ENCODE results near the gene PRKCA. TPM values are rescaled to one million over a fixed set of nuclear protein-coding genes. Genes with fewer than 3 reads are reported as not detected.
A peak's percentile ranks its signal among the peaks of the same experiment; 100 is the strongest.

The PRKCA gene
- total RNA-seq, 1 experiment from 2014 or later: 29.5 TPM

DNA sequence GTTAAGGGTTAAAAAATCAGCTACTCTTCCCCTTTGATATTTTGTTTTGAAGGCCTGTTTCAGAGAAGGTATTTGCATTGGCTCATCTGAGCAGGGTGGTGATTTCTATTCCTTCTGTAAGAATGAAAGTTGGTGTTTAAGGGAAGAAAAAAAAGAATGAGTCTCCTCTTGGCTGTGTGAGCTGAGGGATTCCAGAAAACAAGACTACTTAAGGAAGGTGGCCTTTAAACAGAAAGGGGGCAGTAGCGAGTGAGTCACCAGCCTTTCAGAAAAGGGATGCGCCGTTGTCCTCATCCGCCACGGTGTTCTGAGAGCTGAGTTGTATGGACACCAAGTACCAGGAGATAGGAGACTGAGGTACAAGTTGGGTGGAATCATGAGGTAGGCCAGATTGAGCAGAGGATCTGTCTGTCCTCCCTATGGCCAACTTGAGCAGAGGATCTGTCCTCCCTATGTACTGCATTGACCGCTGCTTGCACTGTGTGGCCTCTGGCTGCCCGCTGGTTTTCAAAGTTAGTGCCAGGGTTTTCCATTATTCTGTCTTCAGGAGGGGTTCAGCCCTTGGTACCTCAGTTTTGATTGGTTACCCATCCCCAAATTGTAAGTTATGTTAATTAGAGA, 8.2 kb downstream of the PRKCA start:
- no peak overlapping the region for H3K27ac Mint-ChIP-seq
- peaks cover 12% of the 10 kb centered on the region for H3K36me3 Mint-ChIP-seq
- POLR2A ChIA-PET: no interaction called here
- H3K4me1 Mint-ChIP-seq: peaks cover 35% of the 10 kb centered on the region
- CTCF ChIA-PET: interaction anchor here (0.6 to 2.2 kb wide), 44 partner anchors 9 to 1197 kb away, joined by 3 to 13 read pairs (median 4); no protein-coding TSS in a partner anchor
- DNase-seq (ENCODE audit: low spot score) (peak; percentile 44), ATAC-seq (peak; percentile 91)
- H3K9me3 Mint-ChIP-seq: 0 out of 2 replicates have a peak, but pooled peaks cover 3% of the 10 kb centered on the region
- no peak overlapping the region for H3K4me3 Mint-ChIP-seq
- no peaks in the 10 kb centered on the region for H3K27me3 Mint-ChIP-seq (ENCODE audit: low read depth)
- TF ChIP-seq FOXK1 (CRISPR knock-in tag; IDR thresholded peaks at IDR 0.05) (no peak), ZNF416 (CRISPR knock-in tag; IDR thresholded peaks at IDR 0.05) (no peak), EMX1 (CRISPR knock-in tag; IDR thresholded peaks at IDR 0.05) (no peak)
- TF ChIP-seq, protein P1, sequence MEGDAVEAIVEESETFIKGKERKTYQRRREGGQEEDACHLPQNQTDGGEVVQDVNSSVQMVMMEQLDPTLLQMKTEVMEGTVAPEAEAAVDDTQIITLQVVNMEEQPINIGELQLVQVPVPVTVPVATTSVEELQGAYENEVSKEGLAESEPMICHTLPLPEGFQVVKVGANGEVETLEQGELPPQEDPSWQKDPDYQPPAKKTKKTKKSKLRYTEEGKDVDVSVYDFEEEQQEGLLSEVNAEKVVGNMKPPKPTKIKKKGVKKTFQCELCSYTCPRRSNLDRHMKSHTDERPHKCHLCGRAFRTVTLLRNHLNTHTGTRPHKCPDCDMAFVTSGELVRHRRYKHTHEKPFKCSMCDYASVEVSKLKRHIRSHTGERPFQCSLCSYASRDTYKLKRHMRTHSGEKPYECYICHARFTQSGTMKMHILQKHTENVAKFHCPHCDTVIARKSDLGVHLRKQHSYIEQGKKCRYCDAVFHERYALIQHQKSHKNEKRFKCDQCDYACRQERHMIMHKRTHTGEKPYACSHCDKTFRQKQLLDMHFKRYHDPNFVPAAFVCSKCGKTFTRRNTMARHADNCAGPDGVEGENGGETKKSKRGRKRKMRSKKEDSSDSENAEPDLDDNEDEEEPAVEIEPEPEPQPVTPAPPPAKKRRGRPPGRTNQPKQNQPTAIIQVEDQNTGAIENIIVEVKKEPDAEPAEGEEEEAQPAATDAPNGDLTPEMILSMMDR (IDR thresholded peaks at IDR 0.05): peak; percentile 54; the same call in 1 of the 2 replicates

DNA sequence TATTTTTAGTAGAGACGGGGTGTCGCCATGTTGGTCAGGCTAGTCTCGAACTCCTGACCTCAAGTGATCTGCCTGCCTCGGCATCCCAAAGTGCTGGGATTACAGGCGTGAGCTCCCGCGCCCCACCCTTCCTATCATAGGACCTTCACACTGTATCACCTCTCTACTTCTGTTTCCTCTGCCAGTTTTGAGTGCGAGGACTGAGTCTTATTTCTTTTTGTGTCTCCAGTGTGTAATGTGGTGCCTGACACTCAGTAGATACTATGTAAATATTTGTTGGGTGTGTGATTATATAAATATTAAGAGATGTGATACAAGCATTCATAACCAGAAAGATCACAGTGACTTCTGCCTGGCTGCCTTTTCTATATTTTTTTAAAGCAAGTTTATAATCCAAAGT, 10.5 kb downstream of the PRKCA start:
- no peaks in the 10 kb centered on the region for H3K9me3 Mint-ChIP-seq
- H3K27me3 Mint-ChIP-seq (ENCODE audit: low read depth): no peaks in the 10 kb centered on the region
- ChIA-PET CTCF (no interaction called here), POLR2A (no interaction called here)
- DNase-seq (ENCODE audit: low spot score) (no peak), ATAC-seq (no peak)
- no peak overlapping the region for H3K4me3 Mint-ChIP-seq
- H3K4me1 Mint-ChIP-seq: peaks cover 20% of the 10 kb centered on the region
- H3K27ac Mint-ChIP-seq: no peak overlapping the region
- peaks cover under 1% of the 10 kb centered on the region; the same call in 1 of the 2 replicates for H3K36me3 Mint-ChIP-seq
- TF ChIP-seq, protein P2, sequence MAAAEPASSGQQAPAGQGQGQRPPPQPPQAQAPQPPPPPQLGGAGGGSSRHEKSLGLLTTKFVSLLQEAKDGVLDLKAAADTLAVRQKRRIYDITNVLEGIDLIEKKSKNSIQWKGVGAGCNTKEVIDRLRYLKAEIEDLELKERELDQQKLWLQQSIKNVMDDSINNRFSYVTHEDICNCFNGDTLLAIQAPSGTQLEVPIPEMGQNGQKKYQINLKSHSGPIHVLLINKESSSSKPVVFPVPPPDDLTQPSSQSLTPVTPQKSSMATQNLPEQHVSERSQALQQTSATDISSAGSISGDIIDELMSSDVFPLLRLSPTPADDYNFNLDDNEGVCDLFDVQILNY (CRISPR knock-in tag; IDR thresholded peaks at IDR 0.05): no peak
- TF ChIP-seq ZNF121 (CRISPR knock-in tag; IDR thresholded peaks at IDR 0.05) (no peak), ZNF219 (CRISPR knock-in tag; IDR thresholded peaks at IDR 0.05; ENCODE audit: borderline replicate concordance) (no peak), FOXJ3 (CRISPR knock-in tag; IDR thresholded peaks at IDR 0.05; ENCODE audit: borderline replicate concordance) (no peak), FOXP1 (CRISPR knock-in tag; IDR thresholded peaks at IDR 0.05; ENCODE audit: borderline replicate concordance) (no peak)
- TF ChIP-seq, protein P3, sequence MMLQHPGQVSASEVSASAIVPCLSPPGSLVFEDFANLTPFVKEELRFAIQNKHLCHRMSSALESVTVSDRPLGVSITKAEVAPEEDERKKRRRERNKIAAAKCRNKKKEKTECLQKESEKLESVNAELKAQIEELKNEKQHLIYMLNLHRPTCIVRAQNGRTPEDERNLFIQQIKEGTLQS (CRISPR knock-in tag; conservative IDR thresholded peaks at IDR 0.05): no peak
- TF ChIP-seq, protein P4, sequence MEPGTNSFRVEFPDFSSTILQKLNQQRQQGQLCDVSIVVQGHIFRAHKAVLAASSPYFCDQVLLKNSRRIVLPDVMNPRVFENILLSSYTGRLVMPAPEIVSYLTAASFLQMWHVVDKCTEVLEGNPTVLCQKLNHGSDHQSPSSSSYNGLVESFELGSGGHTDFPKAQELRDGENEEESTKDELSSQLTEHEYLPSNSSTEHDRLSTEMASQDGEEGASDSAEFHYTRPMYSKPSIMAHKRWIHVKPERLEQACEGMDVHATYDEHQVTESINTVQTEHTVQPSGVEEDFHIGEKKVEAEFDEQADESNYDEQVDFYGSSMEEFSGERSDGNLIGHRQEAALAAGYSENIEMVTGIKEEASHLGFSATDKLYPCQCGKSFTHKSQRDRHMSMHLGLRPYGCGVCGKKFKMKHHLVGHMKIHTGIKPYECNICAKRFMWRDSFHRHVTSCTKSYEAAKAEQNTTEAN (CRISPR knock-in tag; IDR thresholded peaks at IDR 0.05): no peak

DNA sequence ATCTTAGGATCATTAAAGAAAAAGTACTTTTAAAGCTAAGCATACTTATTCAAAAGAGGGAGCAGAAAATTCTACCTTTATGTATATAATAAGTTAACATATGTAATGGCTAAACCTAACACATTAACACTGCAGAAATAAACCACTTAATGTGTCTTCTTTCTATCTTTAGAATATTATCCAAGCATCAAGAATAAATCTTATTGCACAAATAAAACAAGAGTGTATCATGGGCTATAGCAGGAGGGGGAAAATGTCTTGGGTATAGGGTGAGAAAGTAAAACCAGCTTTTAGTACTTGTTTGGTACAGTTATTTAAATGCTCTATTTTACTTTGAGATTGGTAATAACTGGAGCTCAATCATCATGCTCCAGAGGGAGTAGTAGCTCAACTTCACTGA, 10.9 kb downstream of the PRKCA start:
- ATAC-seq (no peak), DNase-seq (ENCODE audit: low spot score) (no peak)
- H3K27me3 Mint-ChIP-seq (ENCODE audit: low read depth): no peaks in the 10 kb centered on the region
- H3K9me3 Mint-ChIP-seq: no peaks in the 10 kb centered on the region
- H3K4me1 Mint-ChIP-seq: peaks cover 19% of the 10 kb centered on the region
- no peaks in the 10 kb centered on the region for H3K36me3 Mint-ChIP-seq
- POLR2A ChIA-PET: no interaction called here
- H3K4me3 Mint-ChIP-seq: no peak overlapping the region
- CTCF ChIA-PET: no interaction called here
- no peak overlapping the region for H3K27ac Mint-ChIP-seq
- TF ChIP-seq PRRX2 (CRISPR knock-in tag; IDR thresholded peaks at IDR 0.05) (no peak), NFATC4 (CRISPR knock-in tag; IDR thresholded peaks at IDR 0.05) (no peak), MXD4 (CRISPR knock-in tag; IDR thresholded peaks at IDR 0.05; ENCODE audit: borderline replicate concordance) (no peak)
- TF ChIP-seq, protein P5, sequence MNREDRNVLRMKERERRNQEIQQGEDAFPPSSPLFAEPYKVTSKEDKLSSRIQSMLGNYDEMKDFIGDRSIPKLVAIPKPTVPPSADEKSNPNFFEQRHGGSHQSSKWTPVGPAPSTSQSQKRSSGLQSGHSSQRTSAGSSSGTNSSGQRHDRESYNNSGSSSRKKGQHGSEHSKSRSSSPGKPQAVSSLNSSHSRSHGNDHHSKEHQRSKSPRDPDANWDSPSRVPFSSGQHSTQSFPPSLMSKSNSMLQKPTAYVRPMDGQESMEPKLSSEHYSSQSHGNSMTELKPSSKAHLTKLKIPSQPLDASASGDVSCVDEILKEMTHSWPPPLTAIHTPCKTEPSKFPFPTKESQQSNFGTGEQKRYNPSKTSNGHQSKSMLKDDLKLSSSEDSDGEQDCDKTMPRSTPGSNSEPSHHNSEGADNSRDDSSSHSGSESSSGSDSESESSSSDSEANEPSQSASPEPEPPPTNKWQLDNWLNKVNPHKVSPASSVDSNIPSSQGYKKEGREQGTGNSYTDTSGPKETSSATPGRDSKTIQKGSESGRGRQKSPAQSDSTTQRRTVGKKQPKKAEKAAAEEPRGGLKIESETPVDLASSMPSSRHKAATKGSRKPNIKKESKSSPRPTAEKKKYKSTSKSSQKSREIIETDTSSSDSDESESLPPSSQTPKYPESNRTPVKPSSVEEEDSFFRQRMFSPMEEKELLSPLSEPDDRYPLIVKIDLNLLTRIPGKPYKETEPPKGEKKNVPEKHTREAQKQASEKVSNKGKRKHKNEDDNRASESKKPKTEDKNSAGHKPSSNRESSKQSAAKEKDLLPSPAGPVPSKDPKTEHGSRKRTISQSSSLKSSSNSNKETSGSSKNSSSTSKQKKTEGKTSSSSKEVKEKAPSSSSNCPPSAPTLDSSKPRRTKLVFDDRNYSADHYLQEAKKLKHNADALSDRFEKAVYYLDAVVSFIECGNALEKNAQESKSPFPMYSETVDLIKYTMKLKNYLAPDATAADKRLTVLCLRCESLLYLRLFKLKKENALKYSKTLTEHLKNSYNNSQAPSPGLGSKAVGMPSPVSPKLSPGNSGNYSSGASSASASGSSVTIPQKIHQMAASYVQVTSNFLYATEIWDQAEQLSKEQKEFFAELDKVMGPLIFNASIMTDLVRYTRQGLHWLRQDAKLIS (CRISPR knock-in tag; IDR thresholded peaks at IDR 0.05; ENCODE audit: borderline replicate concordance): no peak
- TF ChIP-seq, protein P6, sequence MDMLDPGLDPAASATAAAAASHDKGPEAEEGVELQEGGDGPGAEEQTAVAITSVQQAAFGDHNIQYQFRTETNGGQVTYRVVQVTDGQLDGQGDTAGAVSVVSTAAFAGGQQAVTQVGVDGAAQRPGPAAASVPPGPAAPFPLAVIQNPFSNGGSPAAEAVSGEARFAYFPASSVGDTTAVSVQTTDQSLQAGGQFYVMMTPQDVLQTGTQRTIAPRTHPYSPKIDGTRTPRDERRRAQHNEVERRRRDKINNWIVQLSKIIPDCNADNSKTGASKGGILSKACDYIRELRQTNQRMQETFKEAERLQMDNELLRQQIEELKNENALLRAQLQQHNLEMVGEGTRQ (CRISPR knock-in tag; IDR thresholded peaks at IDR 0.05): no peak
- TF ChIP-seq, protein P1 (IDR thresholded peaks at IDR 0.05): no peak
- TF ChIP-seq, protein P7, sequence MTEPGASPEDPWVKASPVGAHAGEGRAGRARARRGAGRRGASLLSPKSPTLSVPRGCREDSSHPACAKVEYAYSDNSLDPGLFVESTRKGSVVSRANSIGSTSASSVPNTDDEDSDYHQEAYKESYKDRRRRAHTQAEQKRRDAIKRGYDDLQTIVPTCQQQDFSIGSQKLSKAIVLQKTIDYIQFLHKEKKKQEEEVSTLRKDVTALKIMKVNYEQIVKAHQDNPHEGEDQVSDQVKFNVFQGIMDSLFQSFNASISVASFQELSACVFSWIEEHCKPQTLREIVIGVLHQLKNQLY (CRISPR knock-in tag; IDR thresholded peaks at IDR 0.05): no peak
- TF ChIP-seq, protein P2 (CRISPR knock-in tag; IDR thresholded peaks at IDR 0.05): no peak

All from WTC11 (cell line).